Liver (tissue), 9 donors: Measurements from ENCODE around the gene DAND5. TPM values are rescaled to one million over a fixed set of nuclear protein-coding genes. Genes with fewer than 3 reads are reported as not detected.

Source experiments
- DNase-seq: peaks from one replicate; pipeline ENCODE4 v3.0.0-alpha.2; 2017; ENCODE audit warnings: low spot score
- H3K27ac ChIP-seq, 2 donors: one replicate each; pipeline ENCODE4 v1.7.0; 2013; ENCODE audit warnings: inconsistent platforms in 2 of 2, low read length in 2 of 2, control low read depth in 1 of 2, low read depth in 1 of 2, mild to moderate bottlenecking in 1 of 2
- H3K27me3 ChIP-seq, 4 donors: one replicate each; pipeline versions ENCODE4 v1.6.1 to v1.7.0; 2013; ENCODE audit warnings: low read length in 3 of 4, inconsistent platforms in 1 of 4, mild to moderate bottlenecking in 1 of 4, moderate library complexity in 1 of 4; ENCODE audit not compliant: control insufficient read depth in 4 of 4, insufficient read depth in 4 of 4
- H3K36me3 ChIP-seq, 4 donors: one replicate each; pipeline versions ENCODE4 v1.6.1 to v1.7.0; 2013; ENCODE audit warnings: low read length in 3 of 4, mild to moderate bottlenecking in 3 of 4, low read depth in 1 of 4, moderate library complexity in 1 of 4; ENCODE audit not compliant: control insufficient read depth in 4 of 4, insufficient read depth in 3 of 4
- H3K4me1 ChIP-seq, 4 donors: one replicate each; pipeline versions ENCODE4 v1.6.1 to v1.7.0; 2013; ENCODE audit warnings: low read length in 3 of 4, mild to moderate bottlenecking in 3 of 4, moderate library complexity in 1 of 4; ENCODE audit not compliant: control insufficient read depth in 4 of 4, insufficient read depth in 4 of 4
- H3K4me3 ChIP-seq, 3 donors: one replicate each; pipeline versions ENCODE4 v1.6.1 to v1.7.0; 2013; ENCODE audit warnings: low read length in 3 of 3, control low read depth in 1 of 3, low read depth in 1 of 3, mild to moderate bottlenecking in 1 of 3
- H3K9ac ChIP-seq, 2 donors: one replicate each; pipeline ENCODE4 v1.7.0; 2013; ENCODE audit warnings: low read length in 2 of 2, mild to moderate bottlenecking in 2 of 2, moderate library complexity in 2 of 2, control low read depth in 1 of 2, low read depth in 1 of 2
- H3K9me3 ChIP-seq, 4 donors: one replicate each; pipeline versions ENCODE4 v1.6.1 to v1.7.0; 2013; ENCODE audit warnings: low read length in 3 of 4; ENCODE audit not compliant: control insufficient read depth in 4 of 4
- CTCF ChIP-seq: fragments of 150-350 bp; IDR thresholded peaks from 2 replicates; pipeline ENCODE4 v1.5.1; 2017; ENCODE audit warnings: improper control_type of control experiment, low read depth, low read length; ENCODE audit not compliant: missing input control
- EGR1 ChIP-seq, 2 donors: IDR thresholded peaks; 2 replicates each; pipeline ENCODE4 v1.6.1; 2016 to 2018; ENCODE audit warnings: antibody characterized with exemption in 2 of 2, low read depth in 2 of 2
- FOXA1 ChIP-seq: IDR thresholded peaks from 2 replicates; pipeline ENCODE4 v1.6.1; 2016; ENCODE audit warnings: antibody characterized with exemption
- FOXA2 ChIP-seq: IDR thresholded peaks from 2 replicates; pipeline ENCODE4 v1.6.1; 2016; ENCODE audit warnings: antibody characterized with exemption
- GABPA ChIP-seq, 2 donors: IDR thresholded peaks in 1 of 2; conservative IDR thresholded peaks in 1 of 2; 2 replicates each; pipeline ENCODE4 v1.6.1; 2016; ENCODE audit warnings: antibody characterized with exemption in 2 of 2, mild to moderate bottlenecking in 1 of 2, moderate library complexity in 1 of 2
- HNF4A ChIP-seq, 2 donors: conservative IDR thresholded peaks; 2 replicates each; pipeline ENCODE4 v1.6.1; 2016; ENCODE audit warnings: antibody characterized with exemption in 2 of 2, mild to moderate bottlenecking in 2 of 2
- HNF4G ChIP-seq: IDR thresholded peaks from 2 replicates; pipeline ENCODE4 v1.6.1; 2016; ENCODE audit warnings: antibody characterized with exemption
- JUND ChIP-seq, 2 donors: IDR thresholded peaks; 2 replicates each; pipeline ENCODE4 v1.6.1; 2016; ENCODE audit warnings: antibody characterized with exemption in 2 of 2
- NR2F2 ChIP-seq: IDR thresholded peaks from 2 replicates; pipeline ENCODE4 v1.6.1; 2016; ENCODE audit warnings: antibody characterized with exemption
- RAD21 ChIP-seq, 2 donors: IDR thresholded peaks; 2 replicates each; pipeline ENCODE4 v1.6.1; 2016; ENCODE audit warnings: antibody characterized with exemption in 2 of 2, mild to moderate bottlenecking in 2 of 2
- REST ChIP-seq: IDR thresholded peaks from 2 replicates; pipeline ENCODE4 v1.6.1; 2016; ENCODE audit warnings: antibody characterized with exemption, mild to moderate bottlenecking
- RXRA ChIP-seq, 2 donors: IDR thresholded peaks; 2 replicates each; pipeline ENCODE4 v1.6.1; 2017 to 2018; ENCODE audit warnings: antibody characterized with exemption in 2 of 2, mild to moderate bottlenecking in 1 of 2
- SP1 ChIP-seq: IDR thresholded peaks from 2 replicates; pipeline ENCODE4 v1.6.1; 2018; ENCODE audit warnings: antibody characterized with exemption, mild to moderate bottlenecking
- YY1 ChIP-seq: IDR thresholded peaks from 2 replicates; pipeline ENCODE4 v1.6.1; 2016; ENCODE audit warnings: antibody characterized with exemption, mild to moderate bottlenecking
- WGBS: extraction: QIAGEN DNeasy Blood & Tissue Kit; methylation state at CpG from one replicate; pipeline ENCODE4 v1.1.7; 2013; 5-methylcytosine and 5-hydroxymethylcytosine counted together
- polyA plus RNA-seq, 2 donors: library from polyadenylated mRNA; stranded (reverse) in 1 of 2; unstranded in 1 of 2; fragments of 200-250 nt in 1 of 2; fragments of >200 nt in 1 of 2; fragmentation: Nextera tagmentation in 1 of 2; extraction: Ambion mirVana in 1 of 2; gene quantifications; one replicate each; pipeline versions ENCODE4 v1.2.1 to v1.2.3, GENCODE V29; 2013 to 2015
- total RNA-seq, 2 donors: library from RNA; depleted of rRNA; stranded (reverse); fragments of >200 nt; gene quantifications; one replicate each; pipeline ENCODE4 v1.2.3, GENCODE V29; 2014
- TF ChIP-seq, protein P1 (sequence below): IDR thresholded peaks from 2 replicates; pipeline ENCODE4 v1.6.1; 2016; ENCODE audit warnings: antibody characterized with exemption
- TF ChIP-seq, protein P2 (sequence below): IDR thresholded peaks from 2 replicates; pipeline ENCODE4 v1.6.1; 2016; ENCODE audit warnings: antibody characterized with exemption
- TF ChIP-seq, protein P3 (sequence below): IDR thresholded peaks from 2 replicates; pipeline ENCODE4 v1.6.1; 2016; ENCODE audit warnings: antibody characterized with exemption
- donor health status: healthy.
- donor health status: healthy.
- donor health status: healthy.
- donor health status: healthy.
- donor health status: healthy.

DAND5 gene
- total and polyA plus RNA-seq, 4 donors: 0.23 TPM; not detected in 3

DNA sequence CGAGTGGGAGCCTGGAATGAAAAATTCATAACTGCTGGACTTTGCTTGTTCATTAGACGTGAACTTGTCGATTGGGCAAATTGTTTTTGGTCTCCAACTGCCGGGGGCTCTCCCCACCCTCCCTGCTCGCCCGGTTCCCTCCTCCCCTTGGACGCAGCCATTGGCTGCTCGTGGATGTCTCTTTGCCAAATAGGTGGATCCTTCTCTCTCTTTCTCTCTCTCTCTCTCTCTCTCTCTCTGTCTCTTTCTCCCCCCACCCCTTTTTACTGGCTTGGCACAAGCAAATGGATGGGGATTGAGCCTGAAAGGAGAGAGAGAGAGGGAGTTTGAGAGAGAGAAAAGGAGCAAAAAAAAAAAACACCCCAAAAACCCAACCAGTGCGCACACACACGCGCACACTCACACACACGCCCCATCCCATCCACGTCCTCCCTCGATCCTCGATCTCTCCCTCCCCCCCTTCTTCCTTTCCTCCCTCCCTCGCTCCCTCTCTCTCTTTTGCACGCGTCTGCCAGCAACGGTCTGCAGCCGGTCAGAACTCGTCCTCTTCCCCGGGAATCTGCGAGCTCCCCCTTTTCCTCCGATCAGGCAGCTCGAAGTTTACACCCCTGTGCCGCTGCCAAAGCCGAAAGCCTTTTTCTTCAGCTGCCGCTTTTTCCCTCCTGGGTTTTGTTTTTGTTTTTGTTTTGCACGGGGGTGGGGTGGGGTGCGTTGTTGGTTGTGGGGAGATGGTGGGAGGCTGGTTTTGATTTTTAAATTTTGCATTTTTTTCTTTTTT lies 53.7 kb downstream of the DAND5 start:
- TF ChIP-seq YY1 (peak; percentile 66), REST (no peak), HNF4G (no peak), HNF4A (conservative IDR thresholded peaks at IDR 0.05) (peak; percentile 7 to 18), RXRA (IDR thresholded peaks at IDR 0.05) (peak; percentile 14 to 34), EGR1 (IDR thresholded peaks at IDR 0.05; ENCODE audit: low read depth in 2 of 2) (no peak), NR2F2 (peak; percentile 15), RAD21 (IDR thresholded peaks at IDR 0.05) (peak in 1 of 2 donors; percentile 7), JUND (IDR thresholded peaks at IDR 0.05) (peak in 1 of 2 donors; percentile 27), FOXA2 (no peak), SP1 (peak; percentile 35), FOXA1 (no peak), GABPA (IDR thresholded peaks at IDR 0.05 in 1 of 2, conservative IDR thresholded peaks at IDR 0.05 in 1 of 2) (no peak), CTCF (peak; percentile 10)
- TF ChIP-seq, protein P1, sequence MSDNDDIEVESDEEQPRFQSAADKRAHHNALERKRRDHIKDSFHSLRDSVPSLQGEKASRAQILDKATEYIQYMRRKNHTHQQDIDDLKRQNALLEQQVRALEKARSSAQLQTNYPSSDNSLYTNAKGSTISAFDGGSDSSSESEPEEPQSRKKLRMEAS: peak; percentile 5
- TF ChIP-seq, protein P2, sequence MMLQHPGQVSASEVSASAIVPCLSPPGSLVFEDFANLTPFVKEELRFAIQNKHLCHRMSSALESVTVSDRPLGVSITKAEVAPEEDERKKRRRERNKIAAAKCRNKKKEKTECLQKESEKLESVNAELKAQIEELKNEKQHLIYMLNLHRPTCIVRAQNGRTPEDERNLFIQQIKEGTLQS: peak; percentile 39
- TF ChIP-seq, protein P3, sequence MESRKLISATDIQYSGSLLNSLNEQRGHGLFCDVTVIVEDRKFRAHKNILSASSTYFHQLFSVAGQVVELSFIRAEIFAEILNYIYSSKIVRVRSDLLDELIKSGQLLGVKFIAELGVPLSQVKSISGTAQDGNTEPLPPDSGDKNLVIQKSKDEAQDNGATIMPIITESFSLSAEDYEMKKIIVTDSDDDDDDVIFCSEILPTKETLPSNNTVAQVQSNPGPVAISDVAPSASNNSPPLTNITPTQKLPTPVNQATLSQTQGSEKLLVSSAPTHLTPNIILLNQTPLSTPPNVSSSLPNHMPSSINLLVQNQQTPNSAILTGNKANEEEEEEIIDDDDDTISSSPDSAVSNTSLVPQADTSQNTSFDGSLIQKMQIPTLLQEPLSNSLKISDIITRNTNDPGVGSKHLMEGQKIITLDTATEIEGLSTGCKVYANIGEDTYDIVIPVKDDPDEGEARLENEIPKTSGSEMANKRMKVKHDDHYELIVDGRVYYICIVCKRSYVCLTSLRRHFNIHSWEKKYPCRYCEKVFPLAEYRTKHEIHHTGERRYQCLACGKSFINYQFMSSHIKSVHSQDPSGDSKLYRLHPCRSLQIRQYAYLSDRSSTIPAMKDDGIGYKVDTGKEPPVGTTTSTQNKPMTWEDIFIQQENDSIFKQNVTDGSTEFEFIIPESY: no peak
- 2% methylated on average over 30 of the region's 30 CpGs for WGBS
- Histone ChIP-seq H3K27me3 (no peaks in the 10 kb centered on the region), H3K4me3 (peak overlapping the region; percentile 44 to 62 (median 45)), H3K36me3 (no peaks in the 10 kb centered on the region), H3K4me1 (peaks cover 8 to 66% (median 49%) of the 10 kb centered on the region in 4 donors), H3K9ac (peak overlapping the region in 1 of 2 donors; percentile 14), H3K27ac (peak overlapping the region; percentile 76 to 85), H3K9me3 (no peaks in the 10 kb centered on the region)
- no peak for DNase-seq
